ENCODE measurements around the gene EFCAB8.

The EFCAB8 gene

DNA sequence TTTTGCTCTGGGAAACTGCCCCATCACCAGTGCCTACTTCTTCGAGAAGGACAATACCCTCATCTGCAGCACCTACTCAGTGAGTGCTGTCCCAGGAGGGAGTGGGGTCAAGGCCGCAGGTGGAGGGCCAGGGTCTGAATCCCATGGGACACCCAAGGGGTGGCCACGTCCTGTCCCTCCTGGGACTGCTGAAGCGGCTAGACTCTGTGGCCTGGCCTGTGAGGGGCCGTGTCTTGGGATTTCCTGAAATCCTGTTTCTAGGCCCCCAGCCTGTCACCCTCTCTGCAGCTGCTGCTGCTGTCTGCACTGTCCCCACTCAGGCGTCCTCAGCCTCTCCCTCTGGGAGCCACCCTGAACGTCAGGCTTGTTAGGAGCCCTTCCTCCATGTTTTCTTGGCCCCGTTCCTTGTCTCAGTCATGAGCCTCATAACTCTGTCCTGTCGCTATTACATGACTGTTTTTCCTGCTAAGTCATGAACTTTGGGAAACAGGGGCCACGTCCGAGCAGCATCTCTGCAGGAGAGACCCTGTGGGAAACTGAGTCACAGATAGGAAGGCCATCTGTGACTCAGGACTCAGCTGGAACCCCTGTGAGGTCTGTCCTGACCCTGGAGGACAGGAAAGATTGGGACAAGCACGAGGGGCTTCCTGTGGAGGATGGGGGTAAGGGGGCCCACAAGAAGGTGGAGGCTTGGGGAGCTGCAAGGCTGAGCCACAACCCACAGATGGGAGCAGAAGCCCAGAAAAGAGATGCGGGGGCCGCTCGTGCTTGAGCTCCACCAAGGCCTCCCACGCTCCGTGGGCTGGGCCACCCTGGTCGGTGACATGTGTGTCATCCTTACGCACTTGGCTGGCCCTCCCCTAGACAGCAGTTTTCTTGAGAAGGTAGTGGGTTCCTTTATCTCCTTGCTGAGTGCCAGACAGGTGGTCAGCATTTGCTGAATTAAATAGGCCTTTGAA, 49.9 kb downstream of the EFCAB8 start:
- TF ChIP-seq CTCF (IDR thresholded peaks at IDR 0.05; ENCODE audit: low read length, missing control alignments), result no peak
- H3K4me3 ChIP-seq (replicated peaks; ENCODE audit: low read depth, low read length), result no peak overlapping the region
- no peak for DNase-seq (ENCODE audit: low read depth)

DNA sequence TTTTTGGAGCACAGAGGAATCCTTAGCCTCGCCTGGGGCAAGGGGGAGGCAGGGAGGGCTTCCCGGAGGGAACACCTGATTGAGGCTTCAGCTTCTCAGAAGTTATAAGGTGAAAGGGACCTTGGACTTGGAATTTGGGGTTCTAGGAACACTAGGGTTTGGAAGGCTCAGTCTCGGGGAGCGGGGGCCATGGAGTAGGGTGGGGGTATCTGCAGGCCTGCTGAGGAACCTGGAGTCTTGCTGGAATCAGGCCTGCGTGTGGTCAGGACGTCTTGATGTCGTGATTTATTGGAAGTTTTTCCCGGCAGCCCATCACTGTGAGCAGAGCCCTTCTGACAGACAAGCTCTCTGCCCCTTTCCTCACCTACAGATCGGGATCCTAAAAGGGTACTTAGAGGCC, 50.7 kb downstream of the EFCAB8 start:
- no peak overlapping the region for H3K4me3 ChIP-seq (replicated peaks; ENCODE audit: low read depth, low read length)
- TF ChIP-seq CTCF (IDR thresholded peaks at IDR 0.05; ENCODE audit: low read length, missing control alignments), result no peak
- DNase-seq (ENCODE audit: low read depth), result no peak

- DNase-seq (ENCODE audit: low read depth), result no peak
- TF ChIP-seq CTCF (IDR thresholded peaks at IDR 0.05; ENCODE audit: low read length, missing control alignments), result no peak
- no peak overlapping the region for H3K4me3 ChIP-seq (replicated peaks; ENCODE audit: low read depth, low read length)
Measured at GRCh38 chr20:32909896-32910571, 51.3 kb downstream of the EFCAB8 start.

- TF ChIP-seq CTCF (IDR thresholded peaks at IDR 0.05; ENCODE audit: low read length, missing control alignments), result no peak
- no peak overlapping the region for H3K4me3 ChIP-seq (replicated peaks; ENCODE audit: low read depth, low read length)
- no peak for DNase-seq (ENCODE audit: low read depth)
Measured at GRCh38 chr20:32911355-32911754, 52.6 kb downstream of the EFCAB8 start.

- H3K4me3 ChIP-seq (replicated peaks; ENCODE audit: low read depth, low read length), result no peak overlapping the region
- DNase-seq (ENCODE audit: low read depth), result peak; percentile 4
- TF ChIP-seq CTCF (IDR thresholded peaks at IDR 0.05; ENCODE audit: low read length, missing control alignments), result no peak
Measured at GRCh38 chr20:32912688-32913087, 54.0 kb downstream of the EFCAB8 start.

DNA sequence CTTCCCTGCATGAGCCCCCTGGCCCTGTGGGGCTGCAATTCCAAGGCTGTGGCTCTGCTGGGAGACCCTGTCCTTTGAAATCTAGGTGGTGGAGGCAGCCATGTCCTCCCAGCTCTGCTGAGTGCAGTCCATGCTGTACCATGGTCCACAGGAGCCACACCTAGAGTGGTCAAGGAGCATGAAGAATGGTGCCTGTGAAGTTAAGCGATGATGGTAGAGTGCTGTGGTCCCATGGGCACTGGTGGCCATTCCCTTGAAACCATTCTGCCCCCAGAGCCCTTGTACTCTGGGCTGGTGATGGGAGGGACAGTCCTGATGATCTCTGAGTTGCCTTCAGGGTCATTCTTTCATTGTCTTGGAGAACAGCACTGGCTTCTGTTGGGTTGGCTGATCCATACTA, 55.3 kb downstream of the EFCAB8 start:
- TF ChIP-seq CTCF (IDR thresholded peaks at IDR 0.05; ENCODE audit: low read length, missing control alignments), result no peak
- no peak for DNase-seq (ENCODE audit: low read depth)
- no peak overlapping the region for H3K4me3 ChIP-seq (replicated peaks; ENCODE audit: low read depth, low read length)

All from fibroblast of pulmonary artery (primary cell).